HEK293 (cell line): ENCODE data around the gene FAM151A.

Experiments used
- REST ChIP-seq: fragments of 450-650 bp; formaldehyde crosslinking; IDR thresholded peaks from 2 replicates; pipeline ENCODE4 v1.5.1; 2016; ENCODE audit warnings: missing biosample characterization, missing genetic modification characterization
- ZNF138 ChIP-seq: fragments of 450-650 bp; formaldehyde crosslinking; IDR thresholded peaks from 2 replicates; pipeline ENCODE4 v1.5.1; 2016; ENCODE audit warnings: missing biosample characterization, missing genetic modification characterization, borderline replicate concordance
- ZNF362 ChIP-seq: fragments of 450-650 bp; formaldehyde crosslinking; IDR thresholded peaks from 2 replicates; pipeline ENCODE4 v1.5.1; 2016; ENCODE audit warnings: missing biosample characterization, missing genetic modification characterization
- ZNF843 ChIP-seq: fragments of 450-650 bp; formaldehyde crosslinking; IDR thresholded peaks from 2 replicates; pipeline ENCODE4 v1.5.1; 2016; ENCODE audit warnings: missing biosample characterization, missing genetic modification characterization
- ZSCAN5A ChIP-seq: fragments of 450-650 bp; formaldehyde crosslinking; IDR thresholded peaks from 2 replicates; pipeline ENCODE4 v1.5.1; 2016; ENCODE audit warnings: missing biosample characterization, missing genetic modification characterization
- TF ChIP-seq, protein P1 (sequence below): sonication (generic); formaldehyde crosslinking; IDR thresholded peaks from 2 replicates; pipeline ENCODE4 v1.8.1; 2022; ENCODE audit warnings: mild to moderate bottlenecking, moderate library complexity, missing genetic modification reagents
- TF ChIP-seq, protein P2 (sequence below): fragments of 450-650 bp; formaldehyde crosslinking; IDR thresholded peaks from 2 replicates; pipeline ENCODE4 v1.5.1; 2016; ENCODE audit warnings: missing biosample characterization, missing genetic modification characterization
- TF ChIP-seq, protein P3 (sequence below): fragments of 450-650 bp; formaldehyde crosslinking; IDR thresholded peaks from 2 replicates; pipeline ENCODE4 v1.5.1; 2017; ENCODE audit warnings: missing biosample characterization, missing genetic modification characterization

- TF ChIP-seq, protein P1, sequence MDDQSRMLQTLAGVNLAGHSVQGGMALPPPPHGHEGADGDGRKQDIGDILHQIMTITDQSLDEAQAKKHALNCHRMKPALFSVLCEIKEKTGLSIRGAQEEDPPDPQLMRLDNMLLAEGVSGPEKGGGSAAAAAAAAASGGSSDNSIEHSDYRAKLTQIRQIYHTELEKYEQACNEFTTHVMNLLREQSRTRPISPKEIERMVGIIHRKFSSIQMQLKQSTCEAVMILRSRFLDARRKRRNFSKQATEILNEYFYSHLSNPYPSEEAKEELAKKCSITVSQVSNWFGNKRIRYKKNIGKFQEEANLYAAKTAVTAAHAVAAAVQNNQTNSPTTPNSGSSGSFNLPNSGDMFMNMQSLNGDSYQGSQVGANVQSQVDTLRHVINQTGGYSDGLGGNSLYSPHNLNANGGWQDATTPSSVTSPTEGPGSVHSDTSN (CRISPR knock-in tag), result no peak
- no peak for TF ChIP-seq ZSCAN5A (tag by site-specific recombination)
- TF ChIP-seq, protein P2, sequence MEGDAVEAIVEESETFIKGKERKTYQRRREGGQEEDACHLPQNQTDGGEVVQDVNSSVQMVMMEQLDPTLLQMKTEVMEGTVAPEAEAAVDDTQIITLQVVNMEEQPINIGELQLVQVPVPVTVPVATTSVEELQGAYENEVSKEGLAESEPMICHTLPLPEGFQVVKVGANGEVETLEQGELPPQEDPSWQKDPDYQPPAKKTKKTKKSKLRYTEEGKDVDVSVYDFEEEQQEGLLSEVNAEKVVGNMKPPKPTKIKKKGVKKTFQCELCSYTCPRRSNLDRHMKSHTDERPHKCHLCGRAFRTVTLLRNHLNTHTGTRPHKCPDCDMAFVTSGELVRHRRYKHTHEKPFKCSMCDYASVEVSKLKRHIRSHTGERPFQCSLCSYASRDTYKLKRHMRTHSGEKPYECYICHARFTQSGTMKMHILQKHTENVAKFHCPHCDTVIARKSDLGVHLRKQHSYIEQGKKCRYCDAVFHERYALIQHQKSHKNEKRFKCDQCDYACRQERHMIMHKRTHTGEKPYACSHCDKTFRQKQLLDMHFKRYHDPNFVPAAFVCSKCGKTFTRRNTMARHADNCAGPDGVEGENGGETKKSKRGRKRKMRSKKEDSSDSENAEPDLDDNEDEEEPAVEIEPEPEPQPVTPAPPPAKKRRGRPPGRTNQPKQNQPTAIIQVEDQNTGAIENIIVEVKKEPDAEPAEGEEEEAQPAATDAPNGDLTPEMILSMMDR (tag by site-specific recombination), result no peak
- TF ChIP-seq ZNF362 (tag by site-specific recombination), result no peak
- no peak for TF ChIP-seq REST (tag by site-specific recombination)
- no peak for TF ChIP-seq ZNF138
- TF ChIP-seq, protein P3, sequence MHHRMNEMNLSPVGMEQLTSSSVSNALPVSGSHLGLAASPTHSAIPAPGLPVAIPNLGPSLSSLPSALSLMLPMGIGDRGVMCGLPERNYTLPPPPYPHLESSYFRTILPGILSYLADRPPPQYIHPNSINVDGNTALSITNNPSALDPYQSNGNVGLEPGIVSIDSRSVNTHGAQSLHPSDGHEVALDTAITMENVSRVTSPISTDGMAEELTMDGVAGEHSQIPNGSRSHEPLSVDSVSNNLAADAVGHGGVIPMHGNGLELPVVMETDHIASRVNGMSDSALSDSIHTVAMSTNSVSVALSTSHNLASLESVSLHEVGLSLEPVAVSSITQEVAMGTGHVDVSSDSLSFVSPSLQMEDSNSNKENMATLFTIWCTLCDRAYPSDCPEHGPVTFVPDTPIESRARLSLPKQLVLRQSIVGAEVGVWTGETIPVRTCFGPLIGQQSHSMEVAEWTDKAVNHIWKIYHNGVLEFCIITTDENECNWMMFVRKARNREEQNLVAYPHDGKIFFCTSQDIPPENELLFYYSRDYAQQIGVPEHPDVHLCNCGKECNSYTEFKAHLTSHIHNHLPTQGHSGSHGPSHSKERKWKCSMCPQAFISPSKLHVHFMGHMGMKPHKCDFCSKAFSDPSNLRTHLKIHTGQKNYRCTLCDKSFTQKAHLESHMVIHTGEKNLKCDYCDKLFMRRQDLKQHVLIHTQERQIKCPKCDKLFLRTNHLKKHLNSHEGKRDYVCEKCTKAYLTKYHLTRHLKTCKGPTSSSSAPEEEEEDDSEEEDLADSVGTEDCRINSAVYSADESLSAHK (tag by site-specific recombination), result no peak
- TF ChIP-seq ZNF843 (tag by site-specific recombination), result no peak
These were observed 28.8 kb upstream of the FAM151A start for GRCh38 chr1:54652168-54652567.
